WTC11 (cell line): ENCODE measurements around the gene NAT8L. TPM values are rescaled to one million over a fixed set of nuclear protein-coding genes. Genes with fewer than 3 reads are reported as not detected.

Source experiments
- ATAC-seq: fragments of 200-7000 bp; cut with Tn5 transposase; 2 replicates; pipeline ENCODE4 v1.10.0; 2021; ENCODE audit warnings: mild to moderate bottlenecking, moderate library complexity
- CTCF ChIA-PET: fragments of 300-600 bp; sonication (Branson Sonifier 250); formaldehyde crosslinking; loops from one replicate; lab custom pipeline; 2021; ENCODE audit warnings: antibody characterized with exemption; lab: Charles Lee
- POLR2A ChIA-PET: fragments of 350-600 bp; sonication (Branson Sonifier 250); formaldehyde crosslinking; loops from one replicate; lab custom pipeline; 2021; ENCODE audit warnings: antibody characterized with exemption; lab: Charles Lee
- DNase-seq: peaks from one replicate; pipeline ENCODE4 v3.0.0; 2021; ENCODE audit warnings: low spot score
- H3K27ac Mint-ChIP-seq: 2 replicates; pipeline ENCODE4 v1.8.0; 2021; ENCODE audit warnings: mixed read lengths
- H3K27me3 Mint-ChIP-seq: 2 replicates; pipeline ENCODE4 v1.8.0; 2021; ENCODE audit warnings: low read depth, mild to moderate bottlenecking, moderate library complexity, mixed read lengths
- H3K36me3 Mint-ChIP-seq: 2 replicates; pipeline ENCODE4 v1.8.0; 2021; ENCODE audit warnings: mixed read lengths
- H3K4me1 Mint-ChIP-seq: 2 replicates; pipeline ENCODE4 v1.8.0; 2022; ENCODE audit warnings: mixed read lengths
- H3K4me3 Mint-ChIP-seq: 2 replicates; pipeline ENCODE4 v1.8.0; 2021; ENCODE audit warnings: mild to moderate bottlenecking, moderate library complexity, mixed read lengths
- H3K9me3 Mint-ChIP-seq: 2 replicates; pipeline ENCODE4 v1.8.0; 2021; ENCODE audit warnings: mixed read lengths
- AFF4 ChIP-seq: sonication (generic); formaldehyde crosslinking; IDR thresholded peaks from 2 replicates; pipeline ENCODE4 v1.8.1; 2023; ENCODE audit warnings: mild to moderate bottlenecking, missing genetic modification reagents, borderline replicate concordance
- ATF1 ChIP-seq: sonication (generic); formaldehyde crosslinking; IDR thresholded peaks from 2 replicates; pipeline ENCODE4 v1.8.1; 2023; ENCODE audit warnings: mild to moderate bottlenecking, moderate library complexity, missing genetic modification reagents
- ATF2 ChIP-seq: sonication (generic); formaldehyde crosslinking; IDR thresholded peaks from 2 replicates; pipeline ENCODE4 v1.8.1; 2022; ENCODE audit warnings: low read depth, missing genetic modification reagents, borderline replicate concordance
- FOXJ3 ChIP-seq: sonication (generic); formaldehyde crosslinking; IDR thresholded peaks from 2 replicates; pipeline ENCODE4 v1.9.0; 2021; ENCODE audit warnings: missing genetic modification reagents, mild to moderate bottlenecking, borderline replicate concordance
- HMGA2 ChIP-seq: fragments of 250-450 bp; sonication (Bioruptor Pico); IDR thresholded peaks from 2 replicates; pipeline ENCODE4 v1.4.0; 2021; ENCODE audit warnings: mild to moderate bottlenecking, moderate library complexity
- KAT7 ChIP-seq: sonication (generic); formaldehyde crosslinking; IDR thresholded peaks from 2 replicates; pipeline ENCODE4 v1.8.1; 2023; ENCODE audit warnings: missing genetic modification reagents, mild to moderate bottlenecking, borderline replicate concordance
- MLX ChIP-seq: sonication (generic); formaldehyde crosslinking; IDR thresholded peaks from 2 replicates; pipeline ENCODE4 v1.8.1; 2023; ENCODE audit warnings: mild to moderate bottlenecking, missing genetic modification reagents, moderate library complexity
- NR3C1 ChIP-seq: sonication (generic); formaldehyde crosslinking; conservative IDR thresholded peaks from 2 replicates; pipeline ENCODE4 v1.8.1; 2023; ENCODE audit warnings: low read depth, mild to moderate bottlenecking, missing genetic modification reagents
- OVOL2 ChIP-seq: fragments of 250-450 bp; sonication (Bioruptor Pico); IDR thresholded peaks from 2 replicates; pipeline ENCODE4 v1.9.0; 2021; ENCODE audit warnings: mild to moderate bottlenecking, borderline replicate concordance
- RORB ChIP-seq: fragments of 250-450 bp; sonication (Bioruptor Pico); IDR thresholded peaks from 2 replicates; pipeline ENCODE4 v1.9.0; 2021; ENCODE audit warnings: mild to moderate bottlenecking
- SMAD3 ChIP-seq: sonication (generic); formaldehyde crosslinking; IDR thresholded peaks from 2 replicates; pipeline ENCODE4 v1.8.0; 2022; ENCODE audit warnings: missing genetic modification reagents, mild to moderate bottlenecking, borderline replicate concordance
- TCF7 ChIP-seq: sonication (generic); formaldehyde crosslinking; IDR thresholded peaks from 2 replicates; pipeline ENCODE4 v1.8.0; 2022; ENCODE audit warnings: mild to moderate bottlenecking, low read depth, missing genetic modification reagents, moderate library complexity
- TEAD4 ChIP-seq: sonication (generic); formaldehyde crosslinking; IDR thresholded peaks from 2 replicates; pipeline ENCODE4 v1.8.0; 2022; ENCODE audit warnings: mild to moderate bottlenecking, missing genetic modification reagents
- ZBTB21 ChIP-seq: sonication (generic); formaldehyde crosslinking; IDR thresholded peaks from 2 replicates; pipeline ENCODE4 v1.8.1; 2023; ENCODE audit warnings: mild to moderate bottlenecking, missing genetic modification reagents, borderline replicate concordance
- ZNF317 ChIP-seq: sonication (generic); formaldehyde crosslinking; IDR thresholded peaks from 2 replicates; pipeline ENCODE4 v1.8.1; 2023; ENCODE audit warnings: low read depth, mild to moderate bottlenecking, moderate library complexity, missing genetic modification reagents, borderline replicate concordance
- ZNF532 ChIP-seq: fragments of 250-450 bp; sonication (Bioruptor Pico); IDR thresholded peaks from 2 replicates; pipeline ENCODE4 v1.9.0; 2021; ENCODE audit warnings: mild to moderate bottlenecking, borderline replicate concordance
- ZNF671 ChIP-seq: fragments of 250-450 bp; sonication (Bioruptor Pico); IDR thresholded peaks from 2 replicates; pipeline ENCODE4 v1.8.0; 2021; ENCODE audit warnings: mild to moderate bottlenecking
- total RNA-seq: library from RNA; stranded (reverse); gene quantifications from 3 replicates; pipeline ENCODE4 v1.2.3, GENCODE V29; 2021

The NAT8L gene
- total RNA-seq, 1 experiment from 2014 or later = 20.0 TPM

GRCh38 chr4:2042947-2043395 is 16.2 kb upstream of the NAT8L start (continued):
- TF ChIP-seq RORB (CRISPR knock-in tag) = no peak
- no peak for TF ChIP-seq ATF2
- no peak for TF ChIP-seq TCF7 (CRISPR knock-in tag)
- TF ChIP-seq SMAD3 (CRISPR knock-in tag) = no peak
- TF ChIP-seq TEAD4 (CRISPR knock-in tag) = no peak
- TF ChIP-seq ZBTB21 (CRISPR knock-in tag) = no peak

- TF ChIP-seq FOXJ3 (no peak), TEAD4 (CRISPR knock-in tag) (no peak), KAT7 (CRISPR knock-in tag) (no peak), NR3C1 (no peak), OVOL2 (CRISPR knock-in tag) (no peak), HMGA2 (CRISPR knock-in tag) (no peak), MLX (CRISPR knock-in tag) (no peak), ZNF317 (no peak), ZNF671 (CRISPR knock-in tag) (no peak), ATF1 (CRISPR knock-in tag) (no peak), TCF7 (CRISPR knock-in tag) (no peak), AFF4 (CRISPR knock-in tag) (no peak)
- ChIA-PET CTCF (interaction anchor here (0.5 to 0.8 kb wide), 3 partner anchors 34 to 137 kb away, joined by 3 read pairs; no protein-coding TSS in a partner anchor), POLR2A (no interaction called here)
- Mint-ChIP-seq H3K4me1 (no peaks in the 10 kb centered on the region), H3K27ac (no peak overlapping the region), H3K9me3 (no peaks in the 10 kb centered on the region), H3K36me3 (no peaks in the 10 kb centered on the region), H3K4me3 (no peak overlapping the region), H3K27me3 (peaks cover 57% of the 10 kb centered on the region)
- DNase-seq (no peak), ATAC-seq (no peak)
Observed at GRCh38 chr4:2043396-2044118, 15.6 kb upstream of the NAT8L start.

GRCh38 chr4:2044119-2044485 is 15.0 kb upstream of the NAT8L start:
- ATAC-seq (no peak), DNase-seq (no peak)
- Mint-ChIP-seq H3K36me3 (no peaks in the 10 kb centered on the region), H3K4me3 (no peak overlapping the region), H3K27ac (no peak overlapping the region), H3K4me1 (no peaks in the 10 kb centered on the region), H3K9me3 (no peaks in the 10 kb centered on the region), H3K27me3 (peaks cover 52% of the 10 kb centered on the region)
- ChIA-PET CTCF (no interaction called here), POLR2A (no interaction called here)
- TF ChIP-seq FOXJ3 (no peak), ZNF532 (CRISPR knock-in tag) (no peak)
